ENCODE data around the gene C21orf58. TPM values are rescaled to one million over a fixed set of nuclear protein-coding genes. Genes with fewer than 3 reads are reported as not detected.

The C21orf58 gene
- total and polyA plus RNA-seq, 2 experiments from 2014 or later = 3.7 to 4.2 TPM

DNA sequence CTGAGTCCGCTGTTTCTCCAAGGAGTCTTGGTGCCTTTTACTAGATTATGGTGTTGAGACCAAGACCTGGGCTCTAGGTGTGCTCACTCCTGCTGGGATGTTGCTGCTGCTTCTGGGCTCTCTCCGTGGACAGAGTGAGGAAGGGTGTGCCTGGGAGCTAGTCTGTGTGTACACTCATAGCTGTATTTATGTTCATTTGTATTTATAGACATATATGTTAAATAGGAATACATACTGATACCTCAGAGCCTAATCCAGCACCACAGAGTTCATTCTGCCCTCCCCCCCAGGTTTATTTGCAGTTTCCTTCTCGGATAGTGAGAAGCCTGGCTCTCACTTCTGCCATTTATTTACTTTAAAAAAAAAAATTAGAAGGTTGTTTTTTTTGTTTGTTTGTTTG is 12.9 kb upstream of the C21orf58 start:
- H3K36me3 ChIP-seq (ENCODE audit: low read depth) = peaks cover 27% of the 10 kb centered on the region
- H3K79me2 ChIP-seq (ENCODE audit: insufficient read depth) = peaks cover 88% of the 10 kb centered on the region
- H2AFZ ChIP-seq = no peak overlapping the region
- no peaks in the 10 kb centered on the region for H3K9me2 ChIP-seq (ENCODE audit: insufficient read depth)
- H3K4me3 ChIP-seq = no peak overlapping the region
- no peaks in the 10 kb centered on the region for H3K27me3 ChIP-seq (replicated peaks; ENCODE audit: insufficient read depth)
- 94 to 97% methylated on average over 3 of the region's 3 CpGs for WGBS, 2 experiments (ENCODE audit: low coverage in 1 of 2, low lambda C conversion rate in 2 of 2, missing lambda C conversion rate in 2 of 2)
- H3K9me3 ChIP-seq (ENCODE audit: low read depth) = no peaks in the 10 kb centered on the region
- TF ChIP-seq EZH2 (IDR thresholded peaks at IDR 0.05; ENCODE audit: insufficient read depth, poor library complexity, severe bottlenecking) (no peak), EZH2phosphoT487 (IDR thresholded peaks at IDR 0.05; ENCODE audit: insufficient read depth, low read depth) (no peak)
- no peak overlapping the region for H3K4me2 ChIP-seq (ENCODE audit: unreplicated experiment)
- H3K9ac ChIP-seq = no peak overlapping the region
- peaks cover 16% of the 10 kb centered on the region for H3K4me1 ChIP-seq (ENCODE audit: insufficient read depth)
- no peak overlapping the region for H3K27ac ChIP-seq
- H3F3A ChIP-seq (ENCODE audit: insufficient read depth) = peaks cover 16% of the 10 kb centered on the region; the same call in 1 of the 2 replicates
- H4K20me1 ChIP-seq (ENCODE audit: insufficient read depth) = no peaks in the 10 kb centered on the region
- DNase-seq = no peak
- in situ Hi-C loops (cut with MboI) = no loop called here

- TF ChIP-seq EZH2 (IDR thresholded peaks at IDR 0.05; ENCODE audit: insufficient read depth, poor library complexity, severe bottlenecking) = no peak
- no peak for TF ChIP-seq EZH2phosphoT487 (IDR thresholded peaks at IDR 0.05; ENCODE audit: insufficient read depth, low read depth)
- in situ Hi-C loops (cut with MboI) = no loop called here
- H4K20me1 ChIP-seq (ENCODE audit: insufficient read depth) = no peaks in the 10 kb centered on the region
- H3K9ac ChIP-seq = no peak overlapping the region
- H3K9me2 ChIP-seq (ENCODE audit: insufficient read depth) = no peaks in the 10 kb centered on the region
- H3K27ac ChIP-seq = no peak overlapping the region
- DNase-seq = no peak
- no peaks in the 10 kb centered on the region for H3K9me3 ChIP-seq (ENCODE audit: low read depth)
- H3K4me1 ChIP-seq (ENCODE audit: insufficient read depth) = peaks cover 16% of the 10 kb centered on the region
- H3K4me2 ChIP-seq (ENCODE audit: unreplicated experiment) = no peak overlapping the region
- H2AFZ ChIP-seq = no peak overlapping the region
- no peaks in the 10 kb centered on the region for H3K27me3 ChIP-seq (replicated peaks; ENCODE audit: insufficient read depth)
- no peak overlapping the region for H3K4me3 ChIP-seq
- H3K79me2 ChIP-seq (ENCODE audit: insufficient read depth) = peaks cover 88% of the 10 kb centered on the region
- peaks cover 16% of the 10 kb centered on the region; the same call in 1 of the 2 replicates for H3F3A ChIP-seq (ENCODE audit: insufficient read depth)
- peaks cover 36% of the 10 kb centered on the region for H3K36me3 ChIP-seq (ENCODE audit: low read depth)
- 94% methylated on average over 12 of the region's 12 CpGs for WGBS, 2 experiments (ENCODE audit: low coverage in 1 of 2, low lambda C conversion rate in 2 of 2, missing lambda C conversion rate in 2 of 2)
Measured at GRCh38 chr21:46334351-46335140, 10.9 kb upstream of the C21orf58 start.

- Histone ChIP-seq H2AFZ (no peak overlapping the region), H3K27ac (no peak overlapping the region), H3K4me2 (ENCODE audit: unreplicated experiment) (no peak overlapping the region), H3K4me1 (ENCODE audit: insufficient read depth) (peaks cover 26% of the 10 kb centered on the region), H3K79me2 (ENCODE audit: insufficient read depth) (peaks cover 87% of the 10 kb centered on the region), H3K36me3 (ENCODE audit: low read depth) (peaks cover 24% of the 10 kb centered on the region), H3K9ac (no peak overlapping the region), H3F3A (ENCODE audit: insufficient read depth) (peaks cover 29% of the 10 kb centered on the region), H4K20me1 (ENCODE audit: insufficient read depth) (no peaks in the 10 kb centered on the region), H3K9me3 (ENCODE audit: low read depth) (no peaks in the 10 kb centered on the region), H3K9me2 (ENCODE audit: insufficient read depth) (no peaks in the 10 kb centered on the region), H3K27me3 (replicated peaks; ENCODE audit: insufficient read depth) (no peaks in the 10 kb centered on the region), H3K4me3 (no peak overlapping the region)
- 92 to 98% methylated on average over 2 of the region's 2 CpGs for WGBS, 2 experiments (ENCODE audit: low coverage in 1 of 2, low lambda C conversion rate in 2 of 2, missing lambda C conversion rate in 2 of 2)
- TF ChIP-seq EZH2 (IDR thresholded peaks at IDR 0.05; ENCODE audit: insufficient read depth, poor library complexity, severe bottlenecking) = no peak
- no peak for TF ChIP-seq EZH2phosphoT487 (IDR thresholded peaks at IDR 0.05; ENCODE audit: insufficient read depth, low read depth)
- DNase-seq = no peak
- in situ Hi-C loops (cut with MboI) = no loop called here
Measured at GRCh38 chr21:46329796-46330195, 6.1 kb upstream of the C21orf58 start.

DNA sequence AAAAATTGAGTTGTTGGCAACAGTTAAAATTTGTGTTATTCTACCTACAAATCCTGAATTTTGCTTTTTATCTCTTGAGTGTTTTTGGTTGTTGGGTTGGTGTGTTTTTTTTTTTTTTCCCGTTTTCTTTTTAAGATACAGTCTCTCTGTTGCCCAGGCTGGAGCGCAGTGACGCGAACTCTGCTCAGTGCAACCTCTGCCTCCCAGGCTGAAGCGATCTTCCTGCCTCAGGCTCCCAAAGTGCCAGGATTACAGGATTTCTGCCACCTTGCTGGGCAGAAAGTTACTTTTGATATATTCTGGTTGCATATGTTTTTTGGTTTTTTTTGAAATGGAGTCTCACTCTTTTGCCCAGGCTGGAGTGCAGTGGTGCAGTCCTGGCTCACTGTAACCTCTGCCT is 4.5 kb upstream of the C21orf58 start:
- peaks cover 22% of the 10 kb centered on the region for H3K36me3 ChIP-seq (ENCODE audit: low read depth)
- TF ChIP-seq EZH2phosphoT487 (IDR thresholded peaks at IDR 0.05; ENCODE audit: insufficient read depth, low read depth) (no peak), EZH2 (IDR thresholded peaks at IDR 0.05; ENCODE audit: insufficient read depth, poor library complexity, severe bottlenecking) (no peak)
- peaks cover 76% of the 10 kb centered on the region for H3K79me2 ChIP-seq (ENCODE audit: insufficient read depth)
- H3F3A ChIP-seq (ENCODE audit: insufficient read depth) = peaks cover 25% of the 10 kb centered on the region
- WGBS, 2 experiments (ENCODE audit: low coverage in 1 of 2, low lambda C conversion rate in 2 of 2, missing lambda C conversion rate in 2 of 2) = 77 to 80% methylated on average over 5 of the region's 5 CpGs
- peaks cover 24% of the 10 kb centered on the region for H3K4me1 ChIP-seq (ENCODE audit: insufficient read depth)
- no peak overlapping the region for H3K4me2 ChIP-seq (ENCODE audit: unreplicated experiment)
- H3K4me3 ChIP-seq = no peak overlapping the region
- H3K9me2 ChIP-seq (ENCODE audit: insufficient read depth) = no peaks in the 10 kb centered on the region
- no peak overlapping the region for H3K9ac ChIP-seq
- no peaks in the 10 kb centered on the region for H3K9me3 ChIP-seq (ENCODE audit: low read depth)
- in situ Hi-C loops (cut with MboI) = no loop called here
- H2AFZ ChIP-seq = no peak overlapping the region
- no peak overlapping the region for H3K27ac ChIP-seq
- H4K20me1 ChIP-seq (ENCODE audit: insufficient read depth) = no peaks in the 10 kb centered on the region
- no peak for DNase-seq
- no peaks in the 10 kb centered on the region for H3K27me3 ChIP-seq (replicated peaks; ENCODE audit: insufficient read depth)

Measured in GM23248 (cell line).